ENCODE data around the gene TAS2R60.
A peak's percentile ranks its signal among the peaks of the same experiment; 100 is the strongest.
"Not testable (repeated sequence)": the region's sequence is repeated elsewhere in the genome, so short reads cannot be mapped to it uniquely, and the experiment has no call there.

Gene TAS2R60

GRCh38 chr7:143477501-143478150 is 34.4 kb downstream of the TAS2R60 start, which contains the start of gene TAS2R41:
TSS of gene TAS2R41 (plus strand) at chr7:143477873. CDS start at chr7:143477873, 0 bp downstream.
- no peak for DNase-seq (ENCODE audit: low read depth)

GRCh38 chr7:143479055-143479766 is 36.0 kb downstream of the TAS2R60 start:
- peak; percentile 45 for DNase-seq (ENCODE audit: low read depth)

DNA sequence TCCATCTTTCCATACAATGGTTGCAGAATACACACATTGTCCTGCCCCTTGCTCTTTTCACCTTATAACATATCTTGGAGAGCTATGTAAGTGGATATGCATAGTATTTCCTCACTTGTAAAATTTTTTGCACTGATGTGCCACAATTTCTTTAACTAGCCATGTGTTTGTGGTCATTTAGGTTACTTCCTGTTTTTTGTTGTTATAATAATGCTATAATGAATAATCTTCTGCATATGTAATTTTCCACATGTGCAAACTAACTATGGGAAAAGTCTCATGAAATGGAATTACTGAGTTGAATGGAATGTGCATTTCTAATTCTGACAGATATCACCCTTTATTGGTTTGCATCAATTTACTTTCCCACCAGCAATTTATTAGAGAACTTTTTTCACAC is 37.2 kb downstream of the TAS2R60 start:
- DNase-seq (ENCODE audit: low read depth): no peak

GRCh38 chr7:143484119-143484518 is 40.9 kb downstream of the TAS2R60 start:
- DNase-seq (ENCODE audit: low read depth): no peak

GRCh38 chr7:143485094-143485493 is 41.8 kb downstream of the TAS2R60 start:
- DNase-seq (ENCODE audit: low read depth): no peak

GRCh38 chr7:143485500-143485899 is 42.2 kb downstream of the TAS2R60 start:
- no peak for DNase-seq (ENCODE audit: low read depth)

GRCh38 chr7:143486266-143486665 is 43.0 kb downstream of the TAS2R60 start:
- not testable (repeated sequence) for DNase-seq (ENCODE audit: low read depth)

GRCh38 chr7:143487061-143487460 is 43.8 kb downstream of the TAS2R60 start:
- DNase-seq (ENCODE audit: low read depth): no peak

DNA sequence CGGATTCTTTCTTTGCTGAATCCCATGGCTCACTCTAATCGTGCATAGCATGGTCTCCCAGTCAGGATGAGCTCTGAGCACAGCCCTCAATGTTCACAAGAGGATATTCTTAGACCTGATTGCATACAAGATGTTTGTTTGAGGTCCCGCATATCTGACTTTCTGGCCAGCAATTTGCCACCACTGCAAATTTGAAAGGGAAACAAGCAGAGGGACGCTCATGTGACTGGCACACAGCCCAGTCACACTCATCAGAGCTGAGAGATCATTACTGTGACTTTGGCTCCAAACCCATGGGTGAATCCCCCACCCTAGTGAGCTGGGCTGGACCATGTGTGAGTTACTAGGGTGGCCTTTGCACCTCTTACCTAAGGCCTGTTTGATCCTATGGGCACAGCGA is 44.3 kb downstream of the TAS2R60 start:
- no peak for DNase-seq (ENCODE audit: low read depth)

GRCh38 chr7:143490717-143491306 is 47.6 kb downstream of the TAS2R60 start:
- no peak for DNase-seq (ENCODE audit: low read depth)

DNA sequence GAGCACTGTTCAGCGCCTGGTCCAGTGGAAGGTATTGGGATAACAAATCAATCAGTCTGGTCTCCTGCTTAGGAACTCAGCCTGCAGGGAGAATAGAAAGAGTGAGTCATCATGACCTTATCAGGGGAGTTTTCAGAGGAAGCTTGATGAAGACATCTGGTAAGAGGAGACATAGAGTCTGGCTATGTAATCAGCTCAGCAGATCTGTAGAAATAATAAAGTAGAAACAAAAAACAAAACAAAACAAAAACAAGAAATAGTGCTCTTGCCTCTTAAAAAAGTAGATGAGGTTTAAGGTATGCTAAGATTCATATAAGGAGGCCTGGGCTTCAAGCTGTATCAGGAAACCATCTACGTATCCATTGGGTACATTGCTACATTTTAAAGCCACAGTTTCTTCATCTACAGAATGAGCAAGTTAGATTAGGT is 48.8 kb downstream of the TAS2R60 start:
- peak; percentile 51 for DNase-seq (ENCODE audit: low read depth)

DNA sequence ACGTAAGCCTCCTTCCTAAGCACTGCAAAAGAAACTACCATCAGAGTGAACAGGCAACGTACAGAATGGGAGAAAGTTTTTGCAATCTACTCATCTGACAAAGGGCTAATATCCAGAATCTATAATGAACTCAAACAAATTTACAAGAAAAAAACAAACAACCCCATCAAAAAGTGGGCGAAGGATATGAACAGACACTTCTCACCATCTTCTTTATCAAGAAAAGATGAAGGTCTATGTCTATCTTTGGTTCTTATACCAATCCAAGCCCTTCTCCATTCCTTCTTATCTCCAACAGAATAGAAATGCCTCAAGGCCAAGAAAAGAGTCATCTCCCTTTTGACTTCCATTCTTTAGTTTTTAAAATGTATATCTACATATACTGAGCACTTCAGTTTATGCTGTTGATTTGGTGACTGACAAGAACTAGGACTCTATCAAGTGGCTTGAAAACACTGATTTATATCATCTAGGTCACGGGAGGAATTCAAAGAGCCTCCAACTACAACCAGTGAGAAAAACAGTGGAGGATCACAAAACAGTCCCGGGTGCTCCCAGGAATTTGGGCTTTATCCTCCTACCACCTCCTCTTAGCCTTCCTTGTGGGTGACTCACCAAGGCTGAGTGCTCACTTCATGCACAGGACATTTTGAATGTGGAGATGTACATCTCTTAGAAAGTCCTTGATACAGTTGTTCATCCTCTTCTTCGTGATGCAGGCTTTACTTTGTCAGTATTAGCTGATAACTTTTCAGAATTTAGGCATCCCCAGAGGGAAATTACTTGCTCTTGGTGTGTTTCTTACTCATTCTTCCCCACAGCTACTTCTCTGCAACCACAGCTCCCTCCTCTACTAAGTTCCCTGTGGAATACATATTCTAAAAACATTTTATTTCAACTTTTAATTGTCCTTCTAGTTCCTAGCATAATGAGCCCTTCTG is 49.8 kb downstream of the TAS2R60 start:
- DNase-seq (ENCODE audit: low read depth): no peak

- no peak for DNase-seq (ENCODE audit: low read depth)
Measured at GRCh38 chr7:143493751-143494150, 50.5 kb downstream of the TAS2R60 start.
